H4 (cell line): ENCODE data around the gene FBLIM1. TPM values are rescaled to one million over a fixed set of nuclear protein-coding genes. Genes with fewer than 3 reads are reported as not detected.
"Not testable (repeated sequence)": the region's sequence is repeated elsewhere in the genome, so short reads cannot be mapped to it uniquely, and the experiment has no call there.

Experiments used
- DNase-seq: peaks from one replicate; pipeline ENCODE4 v3.0.0-alpha.2; 2015; ENCODE audit warnings: low spot score
- total RNA-seq: library from RNA; depleted of rRNA; stranded (reverse); fragments of >200 nt; shearing (Covaris generic); gene quantifications from 2 replicates; pipeline ENCODE4 v1.2.3, GENCODE V29; 2014; rRNA removed

Gene FBLIM1
- total RNA-seq, 1 experiment from 2014 or later: 33.0 TPM

GRCh38 chr1:15810073-15810472 lies 51.5 kb downstream of the FBLIM1 start:
- DNase-seq: no peak

- no peak for DNase-seq
Measured at GRCh38 chr1:15816674-15817073, 58.1 kb downstream of the FBLIM1 start.

DNA sequence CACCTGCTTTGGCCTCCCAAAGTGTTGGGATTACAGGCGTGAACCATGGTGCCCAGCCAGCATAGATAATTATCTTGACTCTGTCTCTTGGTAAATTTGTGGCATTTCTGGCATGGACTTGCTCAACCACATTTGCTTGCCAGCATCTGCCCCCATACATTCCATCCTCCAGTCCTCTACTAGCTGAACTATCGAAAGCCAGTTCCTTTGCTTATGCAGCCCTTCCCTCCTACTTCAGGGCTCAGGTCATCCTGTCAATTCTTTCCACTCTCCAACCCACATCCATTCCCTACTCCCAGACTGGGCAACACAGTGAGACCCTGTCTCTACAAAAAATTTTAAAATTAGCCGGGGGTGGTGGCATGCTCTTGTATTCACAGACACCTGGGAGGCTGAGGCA lies 61.9 kb downstream of the FBLIM1 start:
- peak; percentile 39 for DNase-seq

- DNase-seq: no peak
Measured at GRCh38 chr1:15825800-15826199, 67.2 kb downstream of the FBLIM1 start.

GRCh38 chr1:15826810-15827507 lies 68.4 kb downstream of the FBLIM1 start:
- DNase-seq: no peak

GRCh38 chr1:15827567-15827966 lies 69.0 kb downstream of the FBLIM1 start:
- not testable (repeated sequence) for DNase-seq

DNA sequence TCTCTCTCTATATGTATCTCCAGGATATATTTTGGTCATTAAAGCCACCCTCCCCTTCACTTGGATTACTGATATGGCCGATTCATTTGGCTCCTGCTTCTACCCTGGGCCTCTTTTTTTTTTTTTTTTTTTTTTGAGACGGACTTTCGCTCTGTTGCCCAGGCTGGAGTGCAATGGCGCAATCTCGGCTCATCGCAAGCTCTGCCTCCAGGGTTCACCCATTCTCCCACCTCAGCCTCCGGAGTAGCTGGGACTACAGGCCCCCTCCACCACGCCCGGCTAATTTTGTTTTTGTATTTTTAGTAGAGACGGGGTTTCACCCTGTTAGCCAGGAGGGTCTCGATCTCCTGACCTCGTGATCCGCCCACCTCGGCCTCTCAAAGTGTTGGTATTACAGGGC lies 70.3 kb downstream of the FBLIM1 start:
- not testable (repeated sequence) for DNase-seq

DNA sequence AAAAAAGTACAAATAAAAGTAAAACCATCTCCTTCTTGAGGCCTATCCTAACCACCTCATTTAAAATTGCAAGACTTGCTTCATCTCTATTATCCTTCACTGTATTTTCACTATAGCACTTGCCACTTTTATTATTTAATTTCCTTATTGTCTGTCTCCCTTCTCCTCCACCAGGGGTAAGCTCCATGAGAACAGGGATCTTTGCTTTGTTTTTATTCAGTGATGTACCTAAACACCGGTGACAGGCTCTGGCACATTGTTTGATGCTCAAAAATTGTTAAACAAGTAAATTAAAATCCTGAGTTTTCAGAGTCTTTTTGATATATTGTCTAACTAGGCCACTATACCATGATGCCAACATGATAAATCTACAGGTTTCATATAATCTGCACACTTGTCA lies 71.7 kb downstream of the FBLIM1 start:
- DNase-seq: no peak

DNA sequence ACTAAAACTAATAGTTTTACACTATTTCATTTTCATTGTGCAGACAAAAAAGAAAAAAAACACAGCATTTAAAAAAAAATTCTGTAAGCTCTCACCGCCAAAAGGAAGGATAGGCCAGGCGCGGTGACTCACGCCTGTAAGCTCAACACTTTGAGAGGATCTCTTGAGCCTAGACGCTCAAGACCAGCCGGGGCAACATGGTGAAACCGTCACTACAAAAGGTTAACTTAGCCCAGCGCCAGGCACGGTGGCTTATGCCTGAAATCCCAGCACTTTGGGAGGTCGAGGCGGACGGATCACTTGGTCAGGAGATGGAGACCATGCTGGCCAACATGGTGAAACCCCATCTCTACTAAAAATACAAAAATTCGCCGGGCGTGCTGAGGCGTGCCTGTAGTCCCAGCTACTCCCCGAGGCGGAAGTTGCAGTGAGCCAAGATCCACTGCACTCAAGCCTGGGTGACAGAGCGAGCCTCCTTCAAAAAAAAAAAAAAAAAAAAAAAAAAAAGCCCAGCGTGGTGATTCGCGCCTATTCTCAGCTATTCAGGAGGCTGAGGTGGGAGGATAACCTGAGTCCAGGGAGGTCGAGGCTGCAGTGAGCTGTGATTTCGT lies 74.6 kb downstream of the FBLIM1 start:
- peak; percentile 76 for DNase-seq

DNA sequence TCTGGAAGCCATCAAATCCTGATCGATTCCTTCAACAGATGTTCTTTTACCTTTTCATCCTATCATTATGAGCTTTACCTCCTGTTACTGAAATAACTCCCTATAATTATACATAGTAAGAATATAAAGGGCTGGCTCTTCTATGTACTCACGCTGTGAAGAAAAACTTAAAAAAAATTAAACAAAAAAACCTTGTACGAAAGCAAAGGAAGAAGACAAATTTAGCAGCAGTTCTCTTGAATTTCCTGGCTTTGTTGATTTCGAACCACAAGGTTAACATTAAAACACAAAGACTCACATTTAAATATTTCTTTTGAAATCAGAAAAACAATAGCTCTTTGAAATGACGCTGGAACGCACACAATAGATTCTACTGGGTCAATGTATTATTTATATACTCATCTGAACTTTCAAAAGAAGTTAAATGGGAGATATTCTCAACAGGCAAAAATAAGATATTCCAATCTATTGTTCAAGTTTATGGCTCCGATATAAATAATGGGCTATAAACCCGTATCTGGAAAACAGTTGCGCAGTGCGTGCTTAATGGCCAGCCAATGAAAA lies 75.3 kb downstream of the FBLIM1 start:
- no peak for DNase-seq

- DNase-seq: peak; percentile 88
Measured at GRCh38 chr1:15834406-15835204, 76.0 kb downstream of the FBLIM1 start.

DNA sequence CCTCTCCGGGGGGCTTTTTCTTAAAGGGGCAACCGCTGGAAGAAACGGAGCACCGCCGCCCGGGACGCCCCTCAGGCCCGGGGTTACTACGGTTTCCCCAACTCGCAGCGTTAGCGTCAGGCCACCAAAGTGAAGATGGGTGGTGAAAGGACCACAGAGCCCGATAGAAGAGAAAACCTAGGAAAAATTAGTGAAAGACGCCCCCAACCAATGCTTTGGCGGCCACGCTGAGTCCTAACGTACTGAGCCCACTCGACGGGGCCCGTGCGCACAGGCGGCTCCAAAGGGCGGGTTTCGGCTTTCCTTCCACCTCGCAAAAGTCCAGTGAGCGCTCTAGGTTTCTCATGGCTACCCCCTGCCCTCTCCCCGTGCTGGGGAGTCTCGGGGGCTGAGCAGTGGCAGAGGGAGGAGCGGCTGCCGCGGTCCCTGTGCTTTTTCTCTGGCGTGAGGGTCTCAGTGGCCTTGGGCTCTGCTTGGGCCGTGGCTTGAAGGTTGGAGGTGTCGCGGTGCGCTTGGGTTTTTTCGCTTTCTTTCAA lies 76.7 kb downstream of the FBLIM1 start:
- no peak for DNase-seq

DNA sequence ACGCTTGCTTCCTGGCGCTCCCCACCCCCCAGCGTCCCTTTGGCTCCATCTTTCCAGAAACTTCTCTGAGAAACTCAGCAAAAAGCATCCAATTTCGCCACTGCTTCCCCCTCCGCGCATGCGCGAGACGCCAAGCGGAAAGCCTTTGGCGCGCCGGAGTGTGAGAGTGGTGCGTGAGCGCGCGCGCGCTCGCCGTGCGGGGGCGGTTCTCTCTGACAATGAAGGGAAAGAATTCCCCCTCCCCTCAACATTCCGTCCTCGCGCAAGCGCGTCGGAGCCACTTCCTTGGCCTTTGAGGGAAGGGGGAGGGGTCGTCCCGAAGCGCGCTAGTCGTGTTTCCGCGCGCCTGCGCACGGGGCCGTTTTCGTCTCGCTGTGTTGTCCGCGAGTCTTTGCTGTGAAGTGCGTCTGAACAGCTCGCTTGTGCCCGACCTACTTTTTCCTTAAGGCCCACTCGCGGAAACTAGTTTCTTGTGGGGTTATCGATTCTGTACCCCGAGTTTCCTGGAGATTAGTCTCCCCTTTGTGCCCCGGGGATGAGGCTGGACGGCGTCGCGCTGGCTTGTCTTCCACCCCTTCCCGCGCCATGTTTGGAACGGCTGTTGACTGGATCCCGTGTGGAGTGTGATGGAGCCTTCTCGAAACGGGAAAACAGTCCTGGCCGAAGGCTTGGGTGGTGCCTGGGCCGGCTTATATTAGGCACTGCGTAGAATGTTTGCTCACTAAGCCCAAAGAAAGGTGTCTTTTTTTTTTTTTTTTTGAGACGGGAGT lies 77.3 kb downstream of the FBLIM1 start:
- peak; percentile 99 for DNase-seq

Other genes starting within 250 kb of the FBLIM1 start
- 10.3 and 17.0 TPM in 2 replicates for gene CASP9, start 234.6 kb upstream of the FBLIM1 start, total RNA-seq
- 8.1 and 15.2 TPM in 2 replicates for gene DNAJC16, start 231.9 kb upstream of the FBLIM1 start, total RNA-seq
- gene AGMAT, start 173.7 kb upstream of the FBLIM1 start, total RNA-seq: not detected in 2 replicates
- gene DDI2, start 141.3 kb upstream of the FBLIM1 start, total RNA-seq: 4.5 and 5.2 TPM in 2 replicates
- gene PLEKHM2, start 74.5 kb upstream of the FBLIM1 start, total RNA-seq: 13.4 and 18.6 TPM in 2 replicates
- 0.10 and 0.47 TPM in 2 replicates for gene SLC25A34, start 22.5 kb upstream of the FBLIM1 start, total RNA-seq
- gene TMEM82, start 16.3 kb upstream of the FBLIM1 start, total RNA-seq: not detected in 2 replicates
- gene UQCRHL, start 48.9 kb downstream of the FBLIM1 start, total RNA-seq: 4.9 and 6.0 TPM in 2 replicates
- 8.0 and 8.3 TPM in 2 replicates for gene SPEN, start 88.9 kb downstream of the FBLIM1 start, total RNA-seq
- 17.5 and 30.5 TPM in 2 replicates for gene ZBTB17, start 217.3 kb downstream of the FBLIM1 start, total RNA-seq
- gene SRARP, start 245.4 kb downstream of the FBLIM1 start, total RNA-seq: not detected in 2 replicates